NCI-H82 (cell line): Measurements from ENCODE around the gene ATPAF1.
A peak's percentile ranks its signal among the peaks of the same experiment; 100 is the strongest.

ENCODE experiments used
- DNase-seq: peaks from one replicate; lab custom pipeline; 2025; lab: John Stamatoyannopoulos, UW

Gene ATPAF1

DNA sequence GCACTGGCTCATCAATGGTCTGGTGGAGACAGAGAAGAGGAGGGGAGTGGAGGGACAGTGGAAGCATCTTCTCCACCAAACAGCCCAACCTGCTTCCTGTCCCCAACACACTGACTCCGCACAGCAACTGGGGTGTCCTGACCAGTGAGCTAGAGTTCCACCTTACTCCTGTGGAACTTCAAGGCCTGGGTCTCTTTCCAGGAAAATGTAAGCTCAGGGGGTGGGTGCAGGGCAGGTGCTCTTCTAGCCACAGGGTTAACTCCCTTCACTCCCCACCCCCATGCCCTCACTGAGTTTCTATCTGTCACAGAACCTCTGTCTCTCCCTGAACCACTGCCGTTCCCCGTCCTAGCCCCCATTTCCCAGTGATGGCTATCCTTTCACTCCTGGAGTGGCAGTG is 52.4 kb downstream of the ATPAF1 start:
- no peak for DNase-seq

DNA sequence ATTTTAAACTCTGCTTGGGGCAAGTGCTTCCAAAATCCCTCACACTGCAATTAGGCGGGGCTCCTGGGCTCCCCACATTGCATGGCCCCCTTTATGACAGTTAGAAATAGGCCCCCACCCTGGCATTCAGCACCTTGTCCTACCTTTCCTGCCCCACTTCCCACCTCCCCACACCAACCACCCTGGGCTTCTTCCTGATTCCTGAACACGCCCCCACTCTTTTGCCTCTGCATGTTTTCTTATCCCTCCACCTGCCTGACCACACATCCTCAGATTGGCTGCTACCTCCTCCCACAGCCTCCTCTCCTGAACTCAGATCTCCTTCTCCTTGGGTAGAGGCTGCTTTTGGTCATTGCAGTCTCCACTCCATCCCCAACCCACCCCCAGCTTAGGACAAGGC is 53.1 kb downstream of the ATPAF1 start:
- DNase-seq = no peak

GRCh38 chr1:46614604-46614984 is 53.6 kb downstream of the ATPAF1 start:
- DNase-seq = no peak

DNA sequence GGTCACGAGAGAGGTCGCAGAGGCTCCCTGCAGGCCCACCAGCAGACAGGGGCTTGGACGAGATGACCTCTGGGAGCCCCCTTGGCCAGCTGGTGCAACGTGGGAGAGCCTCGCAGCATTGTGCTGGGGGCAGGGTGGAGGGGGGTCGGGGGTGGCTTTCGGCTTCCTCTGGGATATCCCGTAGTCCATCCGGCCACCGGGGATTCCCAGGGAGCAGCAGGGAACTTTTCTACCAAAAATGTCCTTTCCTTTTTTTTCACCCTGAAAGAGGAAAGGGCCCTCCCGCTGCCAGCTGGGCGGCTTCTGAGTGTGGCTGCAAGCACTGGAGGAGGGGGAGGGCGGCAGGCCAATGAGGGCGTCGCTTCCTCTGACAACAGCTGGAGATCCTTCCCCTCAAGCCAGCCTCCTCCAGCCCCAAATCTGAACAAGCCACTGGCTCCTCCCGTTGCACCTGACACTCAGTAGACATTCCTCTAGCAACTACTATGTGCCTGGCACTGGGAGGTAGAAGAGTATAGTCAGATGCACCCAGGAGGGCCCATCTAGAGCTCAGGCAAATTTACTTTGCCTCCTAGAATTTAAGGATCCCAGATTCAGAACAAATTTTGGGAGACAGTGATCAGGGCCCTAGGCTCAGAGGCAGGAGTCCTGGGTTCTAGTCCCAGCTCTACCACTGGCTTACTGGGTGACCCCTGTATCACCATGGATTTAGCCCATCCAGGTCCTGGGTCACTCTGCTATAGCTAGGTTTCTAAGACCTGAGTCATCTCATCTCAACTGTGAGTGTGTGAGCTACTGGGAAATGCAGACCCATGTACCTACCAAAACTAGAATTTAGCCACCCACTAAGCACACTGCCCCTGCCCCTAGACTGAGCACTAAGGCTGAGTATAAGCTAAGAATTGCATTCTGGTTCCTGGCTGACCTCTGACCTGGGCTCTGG is 54.2 kb downstream of the ATPAF1 start:
- peak; percentile 87 for DNase-seq

DNA sequence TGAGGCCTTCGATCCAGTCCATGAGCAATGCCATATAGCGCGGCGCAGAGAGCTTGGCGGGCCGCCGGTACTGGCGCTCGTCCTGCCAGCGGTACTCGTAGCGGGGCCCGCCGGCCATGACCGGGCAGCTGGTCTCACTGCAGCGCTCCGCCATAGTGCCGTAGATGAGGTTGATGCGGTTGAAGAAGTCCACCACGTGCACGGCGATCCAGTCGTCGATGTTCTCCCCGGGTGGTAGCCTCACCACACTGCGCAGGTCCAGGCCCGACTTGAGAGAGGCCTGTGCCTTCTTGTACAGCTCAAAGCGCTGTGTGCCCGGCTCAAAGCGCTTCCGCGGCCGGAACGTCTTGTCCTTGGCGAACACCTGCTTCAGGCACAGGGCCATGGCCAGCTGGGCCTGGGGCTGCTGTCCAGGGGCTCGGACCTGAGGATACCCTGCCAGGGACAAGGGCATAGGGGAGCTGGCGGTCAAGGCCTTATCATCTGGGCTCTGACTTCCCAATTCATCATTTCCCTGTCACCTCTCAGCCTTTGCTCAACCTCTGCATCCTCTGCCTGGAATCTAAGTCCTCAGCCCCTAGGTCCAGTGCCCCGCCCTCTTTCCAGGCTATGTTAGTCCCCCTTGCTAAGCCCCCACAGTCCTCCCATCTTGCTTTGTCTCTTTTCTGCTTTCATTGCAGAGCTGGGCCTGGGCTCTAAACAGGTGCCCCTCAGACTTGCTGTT is 55.1 kb downstream of the ATPAF1 start:
- DNase-seq = peak; percentile 42

DNA sequence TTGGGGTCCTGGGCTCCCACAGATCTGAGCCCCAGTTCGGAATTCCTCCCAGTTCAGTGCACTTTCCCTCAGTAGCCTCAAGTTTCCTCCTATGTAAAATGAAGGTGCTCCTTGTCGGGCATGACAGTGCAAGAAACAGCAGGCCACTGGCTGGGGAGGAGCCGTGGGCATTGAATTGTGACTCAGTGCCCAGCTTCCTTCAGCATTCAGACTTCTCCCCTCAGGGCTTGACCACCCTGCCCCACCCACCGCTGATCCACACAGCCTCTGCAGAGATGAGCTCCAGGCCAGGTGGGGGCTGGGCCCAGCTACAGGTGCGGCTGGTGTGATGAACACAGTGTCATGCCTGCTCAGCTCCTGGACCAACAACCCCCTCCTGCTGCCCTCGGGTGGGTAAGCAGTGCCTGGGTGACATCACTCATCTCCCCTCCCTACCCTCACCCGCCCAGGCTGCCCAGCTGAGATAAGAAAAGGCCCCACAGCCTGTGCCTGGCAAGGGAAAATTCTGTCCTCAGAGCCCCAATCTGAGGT is 56.4 kb downstream of the ATPAF1 start:
- no peak for DNase-seq

DNA sequence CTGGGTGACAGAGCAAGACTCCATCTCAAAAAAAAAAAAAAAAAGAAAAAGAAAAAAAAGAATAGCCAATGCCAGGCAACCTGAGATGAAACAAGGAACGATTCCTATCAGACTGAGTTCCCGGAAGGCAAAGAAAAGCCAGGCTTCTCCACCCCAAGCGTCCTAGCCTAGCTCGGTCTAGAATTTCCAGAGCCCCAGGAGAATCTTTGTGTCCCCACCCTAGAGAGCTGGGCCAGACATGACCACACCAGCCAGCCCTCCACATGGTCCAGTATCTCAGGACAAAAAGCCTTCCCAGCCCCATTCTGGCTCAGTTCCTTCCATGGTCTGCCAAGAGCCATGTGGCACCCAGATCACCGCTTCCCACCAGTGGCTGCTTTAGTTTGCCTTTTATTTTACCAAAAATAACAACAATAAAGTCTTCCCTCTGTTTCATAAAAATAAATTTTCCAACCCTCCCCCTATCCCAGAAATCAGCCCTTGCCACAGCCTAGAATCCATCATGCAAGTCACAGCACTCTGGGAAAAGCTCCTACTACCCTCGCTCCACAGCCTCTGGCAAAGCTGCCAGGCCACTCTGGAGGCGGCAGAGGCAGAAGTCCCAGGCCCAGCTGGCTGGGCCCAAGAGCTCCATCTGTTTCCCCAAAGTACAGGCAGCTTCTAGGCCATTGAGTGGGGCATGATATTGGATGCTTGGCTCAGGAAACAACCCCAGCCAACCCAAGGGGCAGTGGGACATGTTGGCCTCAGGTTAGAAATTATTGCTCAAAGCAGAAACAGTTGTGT is 60.6 kb downstream of the ATPAF1 start:
- no peak for DNase-seq

DNA sequence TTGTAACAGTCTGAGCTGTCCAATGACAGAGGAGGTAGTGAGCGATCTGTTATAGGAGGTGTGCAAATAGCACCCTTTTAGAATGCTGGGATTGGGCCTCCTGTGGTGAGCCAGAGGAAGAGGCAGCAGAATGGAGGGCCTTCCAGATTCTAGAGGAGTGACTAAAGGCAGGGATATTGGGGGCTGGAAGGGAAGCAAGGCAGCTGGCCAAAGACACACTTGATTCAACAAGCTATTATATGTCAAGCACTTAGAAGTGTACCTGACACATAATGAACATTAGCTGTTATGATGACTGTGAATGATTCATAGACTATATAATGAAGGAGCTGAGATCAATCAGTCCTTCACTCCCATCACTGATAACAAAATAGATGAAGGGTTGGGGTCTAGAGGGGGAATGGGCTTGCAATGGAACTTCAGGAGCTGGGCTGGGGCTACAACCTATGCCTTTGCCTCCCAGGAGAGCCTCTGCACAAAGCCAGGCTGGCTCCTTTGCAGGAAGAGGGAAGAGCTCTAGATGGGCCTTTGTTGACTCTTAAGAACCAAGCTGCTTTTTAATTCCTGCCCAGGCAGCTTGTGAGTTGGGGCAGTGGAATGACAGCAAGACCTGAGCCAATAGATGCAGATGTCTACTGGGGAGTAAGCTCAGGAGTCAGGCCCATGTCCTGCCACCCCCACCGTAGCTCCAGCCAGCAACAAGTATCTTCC is 61.8 kb downstream of the ATPAF1 start:
- no peak for DNase-seq

DNA sequence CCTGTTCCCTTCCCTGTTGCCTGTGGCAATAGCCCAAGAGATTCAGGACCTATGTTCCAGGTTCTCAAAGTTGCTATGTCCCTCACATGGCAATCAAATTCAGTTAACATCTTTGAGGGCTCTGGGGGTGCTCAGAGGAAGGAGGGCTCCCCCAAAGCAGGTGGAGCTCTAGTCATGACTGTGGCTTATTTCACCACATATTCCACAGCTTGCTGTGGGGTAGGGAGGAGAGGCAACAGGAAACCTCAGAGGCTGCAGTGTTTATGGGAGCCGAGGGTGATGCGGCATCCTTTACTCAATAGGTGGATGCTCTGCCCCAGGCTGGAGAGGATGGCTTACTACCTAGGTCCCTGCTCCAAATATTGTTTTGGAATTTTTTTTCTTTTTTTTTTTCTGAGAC is 62.9 kb downstream of the ATPAF1 start:
- no peak for DNase-seq

DNA sequence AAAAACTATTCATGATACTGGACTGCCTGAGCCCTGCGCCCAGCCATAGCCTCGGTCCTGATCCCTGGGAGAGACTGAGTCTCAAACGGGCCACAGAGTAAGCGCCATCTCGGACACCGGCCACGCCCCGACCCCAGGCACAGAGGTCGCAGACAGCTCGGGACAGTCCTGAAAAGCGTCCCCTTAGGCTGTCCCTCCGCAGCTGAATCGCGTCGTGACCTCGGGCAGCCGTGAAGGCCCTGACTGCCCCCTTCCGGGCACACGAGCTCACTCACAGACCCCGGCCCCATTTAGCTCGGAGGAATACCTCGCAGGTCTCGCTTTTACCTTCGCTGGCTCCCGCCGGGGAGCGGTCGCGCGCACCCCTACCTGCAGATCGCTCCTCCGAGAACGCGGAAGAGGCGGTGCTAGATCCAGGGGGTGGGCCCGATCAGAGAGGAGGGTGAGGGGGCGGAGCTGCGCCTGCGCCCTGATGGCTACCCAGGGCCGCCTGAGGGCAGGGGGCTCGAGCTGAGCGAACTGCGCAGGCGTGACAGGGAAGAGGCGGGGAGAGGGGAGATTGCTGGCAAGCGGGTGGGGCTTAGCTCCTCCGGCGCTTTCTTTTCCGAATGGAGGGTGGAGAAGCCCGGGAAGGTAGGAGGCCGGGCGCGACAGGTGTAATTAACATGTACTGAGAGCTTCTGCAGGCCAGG is 64.2 kb downstream of the ATPAF1 start, which contains the start of gene MKNK1:
Gene MKNK1 (minus strand): TSS at position 411 of the 692 bp plus-strand sequence. CDS start 20,941 bp downstream, outside the sequence.
- DNase-seq = peak; percentile 99

DNA sequence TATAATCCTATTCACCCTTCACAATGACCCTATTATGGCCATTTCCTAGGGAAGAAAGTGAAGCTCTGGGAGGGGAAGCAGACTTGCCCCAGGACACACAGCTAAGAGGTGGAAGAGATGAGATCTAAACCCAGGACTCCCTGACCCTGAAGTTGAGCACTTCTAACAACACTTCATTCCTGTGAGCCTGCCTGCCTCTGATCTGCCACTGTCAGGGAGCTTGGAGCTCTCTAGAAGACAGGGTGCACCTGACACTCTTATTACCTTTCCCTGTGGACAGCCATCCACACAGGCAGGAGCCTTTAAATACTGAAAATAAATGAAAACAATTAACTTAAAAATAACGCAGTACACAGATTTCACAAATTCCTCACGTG is 64.7 kb downstream of the ATPAF1 start:
- peak; percentile 27 for DNase-seq

DNA sequence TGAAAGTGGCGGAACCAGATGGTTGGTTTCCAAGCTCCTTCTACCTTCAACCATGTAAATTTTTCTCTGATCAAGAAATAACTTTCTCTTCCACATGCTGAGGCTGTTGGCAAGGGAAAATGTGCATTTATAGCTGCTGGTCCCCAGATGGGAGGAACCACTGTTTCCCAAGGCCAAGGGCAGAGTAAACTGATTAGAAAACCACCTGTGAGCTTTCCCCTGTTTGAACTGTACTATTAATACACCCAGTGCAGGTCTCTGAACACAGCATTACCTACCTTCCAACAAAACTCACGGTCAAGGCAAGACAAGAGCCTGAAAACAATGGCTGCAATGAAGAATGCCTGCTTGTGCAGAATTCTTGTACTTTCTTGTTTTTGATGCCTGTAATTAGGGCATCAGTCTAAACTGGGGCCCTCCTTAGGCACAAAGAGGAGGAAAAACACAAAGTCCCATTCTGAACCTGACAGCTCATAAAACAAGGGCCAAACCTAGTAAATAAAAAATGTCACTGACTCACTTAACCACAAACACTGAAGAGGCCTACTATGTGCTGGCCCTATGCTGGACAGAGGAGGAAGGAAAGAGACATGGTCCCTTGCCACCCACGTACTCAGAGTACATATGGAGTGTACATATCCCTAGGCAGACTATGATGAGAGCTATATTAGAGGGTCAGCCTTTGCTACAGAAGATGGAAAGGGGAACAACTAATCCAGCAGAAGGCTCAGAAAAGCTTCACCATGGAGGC is 66.7 kb downstream of the ATPAF1 start:
- no peak for DNase-seq

DNA sequence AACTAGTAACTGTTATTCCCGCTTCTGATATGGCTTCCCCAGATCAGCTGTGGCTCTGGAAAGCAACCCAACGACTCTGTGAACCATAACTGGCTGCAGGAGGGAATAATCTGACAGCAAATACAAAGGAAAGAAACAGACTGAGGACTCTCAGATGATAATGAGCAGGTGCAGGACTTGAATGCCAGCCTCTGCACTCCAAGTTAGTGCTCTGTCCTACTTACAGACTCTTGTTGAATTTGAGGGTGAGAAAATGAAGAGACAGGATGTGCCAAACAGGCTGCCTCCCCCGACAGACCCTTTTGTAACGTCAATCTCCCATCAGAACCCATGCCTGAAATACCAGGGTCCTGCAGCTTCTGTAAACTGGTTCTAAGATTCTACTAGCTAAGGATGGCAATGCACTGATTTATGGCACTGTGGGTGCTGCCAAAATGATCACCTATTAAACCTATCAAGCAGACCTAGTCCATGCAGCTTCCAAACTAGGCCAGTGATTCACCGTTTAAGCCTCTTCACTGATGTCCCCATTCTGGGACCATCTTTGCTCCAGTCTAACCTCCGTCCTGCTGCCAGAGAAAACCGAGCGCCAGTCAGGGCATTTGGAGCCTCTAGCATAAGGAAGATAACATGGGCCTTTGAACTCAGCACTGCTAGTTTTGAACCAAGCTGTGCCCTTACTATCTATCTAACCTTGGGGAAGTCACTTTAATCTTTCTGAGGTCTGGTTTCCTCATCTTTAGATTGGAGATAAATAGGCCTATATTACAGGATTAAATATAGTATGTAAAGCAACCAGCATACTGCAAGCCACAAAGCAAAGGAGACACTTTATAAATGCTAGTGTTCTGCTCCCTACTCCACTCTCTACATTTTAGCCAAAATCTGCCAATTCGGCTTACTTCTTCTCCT is 68.8 kb downstream of the ATPAF1 start:
- no peak for DNase-seq

GRCh38 chr1:46596846-46597245 is 71.3 kb downstream of the ATPAF1 start:
- DNase-seq = no peak

GRCh38 chr1:46596036-46596435 is 72.1 kb downstream of the ATPAF1 start:
- no peak for DNase-seq

GRCh38 chr1:46595127-46595526 is 73.0 kb downstream of the ATPAF1 start:
- no peak for DNase-seq

GRCh38 chr1:46594063-46594462 is 74.1 kb downstream of the ATPAF1 start:
- no peak for DNase-seq

DNA sequence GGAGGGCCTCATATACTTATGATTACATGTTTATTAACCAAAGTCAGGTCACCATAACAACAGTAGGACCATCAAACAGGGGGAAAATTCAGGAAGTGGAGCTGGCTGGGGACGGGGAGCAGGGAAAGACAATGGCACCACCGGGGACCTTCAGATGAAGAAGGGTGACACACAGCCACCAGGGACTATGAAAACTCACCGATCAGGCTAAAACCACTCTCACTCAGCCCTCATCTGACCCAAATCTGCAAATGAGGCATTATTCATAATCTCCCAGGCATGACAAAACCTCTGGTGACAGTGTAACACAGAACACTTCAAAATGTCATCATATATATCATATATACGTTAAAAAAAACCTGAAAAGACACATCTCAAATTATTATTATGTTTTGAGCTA is 75.3 kb downstream of the ATPAF1 start:
- DNase-seq = no peak

DNA sequence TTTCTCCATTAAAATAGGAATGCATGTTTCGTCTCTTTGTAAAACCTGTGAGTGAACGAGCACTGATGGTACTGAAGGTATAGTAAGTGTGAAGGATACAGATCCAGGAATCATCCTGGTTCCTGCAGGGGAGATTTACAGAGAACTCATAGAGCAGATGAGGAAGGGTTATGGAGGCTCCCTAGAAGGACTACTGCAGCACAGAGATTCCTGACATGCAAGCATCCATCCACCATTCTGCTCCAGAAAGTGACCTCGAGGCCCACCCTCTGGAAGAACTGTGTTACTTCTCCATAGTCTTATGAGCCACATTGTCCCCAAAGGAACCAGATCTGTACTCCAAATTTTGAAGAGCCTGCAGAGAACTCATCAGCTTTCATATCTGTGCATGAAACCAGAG is 78.6 kb downstream of the ATPAF1 start:
- DNase-seq = no peak
